ENCODE measurements around the gene GRHL1. TPM values are rescaled to one million over a fixed set of nuclear protein-coding genes. Genes with fewer than 3 reads are reported as not detected.

The GRHL1 gene
- total RNA-seq, 1 experiment from 2014 or later, result 2.7 TPM

- Mint-ChIP-seq H3K27me3 (ENCODE audit: low read depth) (no peaks in the 10 kb centered on the region), H3K27ac (no peak overlapping the region), H3K36me3 (no peaks in the 10 kb centered on the region), H3K9me3 (no peaks in the 10 kb centered on the region), H3K4me1 (peaks cover 19% of the 10 kb centered on the region), H3K4me3 (no peak overlapping the region)
- ChIA-PET CTCF (no interaction called here), POLR2A (no interaction called here)
- DNase-seq (ENCODE audit: low spot score) (no peak), ATAC-seq (no peak)
- TF ChIP-seq FOXP1 (CRISPR knock-in tag; IDR thresholded peaks at IDR 0.05; ENCODE audit: borderline replicate concordance) (no peak), SP1 (CRISPR knock-in tag; conservative IDR thresholded peaks at IDR 0.05) (no peak), TP53 (CRISPR knock-in tag; IDR thresholded peaks at IDR 0.05) (no peak), PRRX2 (CRISPR knock-in tag; IDR thresholded peaks at IDR 0.05) (no peak), ZSCAN18 (CRISPR knock-in tag; IDR thresholded peaks at IDR 0.05) (no peak), NFE2L1 (CRISPR knock-in tag; IDR thresholded peaks at IDR 0.05) (no peak)
These were observed 81.2 kb downstream of the GRHL1 start for GRCh38 chr2:10032746-10033105.

GRCh38 chr2:10033251-10034006 lies 81.9 kb downstream of the GRHL1 start:
- H3K4me3 Mint-ChIP-seq, result no peak overlapping the region
- no peaks in the 10 kb centered on the region for H3K9me3 Mint-ChIP-seq
- no peak for ATAC-seq
- H3K36me3 Mint-ChIP-seq, result no peaks in the 10 kb centered on the region
- TF ChIP-seq SP1 (CRISPR knock-in tag; conservative IDR thresholded peaks at IDR 0.05) (no peak), CBFB (CRISPR knock-in tag; IDR thresholded peaks at IDR 0.05; ENCODE audit: low read depth) (no peak), ELF4 (CRISPR knock-in tag; IDR thresholded peaks at IDR 0.05; ENCODE audit: low read depth) (no peak), TEAD4 (CRISPR knock-in tag; IDR thresholded peaks at IDR 0.05) (no peak), TCF7 (CRISPR knock-in tag; IDR thresholded peaks at IDR 0.05; ENCODE audit: low read depth) (no peak), KAT7 (CRISPR knock-in tag; IDR thresholded peaks at IDR 0.05; ENCODE audit: borderline replicate concordance) (no peak), ZNF512 (CRISPR knock-in tag; IDR thresholded peaks at IDR 0.05; ENCODE audit: borderline replicate concordance) (no peak), FOXJ3 (CRISPR knock-in tag; IDR thresholded peaks at IDR 0.05; ENCODE audit: borderline replicate concordance) (no peak), MLX (CRISPR knock-in tag; IDR thresholded peaks at IDR 0.05) (no peak), PRRX2 (CRISPR knock-in tag; IDR thresholded peaks at IDR 0.05) (no peak), ETV6 (CRISPR knock-in tag; IDR thresholded peaks at IDR 0.05) (no peak), OVOL2 (CRISPR knock-in tag; IDR thresholded peaks at IDR 0.05; ENCODE audit: borderline replicate concordance) (no peak), ZNF671 (CRISPR knock-in tag; IDR thresholded peaks at IDR 0.05) (no peak), GABPB1 (CRISPR knock-in tag; IDR thresholded peaks at IDR 0.05) (no peak)
- H3K4me1 Mint-ChIP-seq, result peaks cover 19% of the 10 kb centered on the region
- ChIA-PET CTCF (interaction anchor here (0.8 to 3.9 kb wide), 3 partner anchors 15 to 49 kb away, joined by 3 to 23 read pairs (median 3); no protein-coding TSS in a partner anchor), POLR2A (no interaction called here)
- H3K27me3 Mint-ChIP-seq (ENCODE audit: low read depth), result no peaks in the 10 kb centered on the region
- H3K27ac Mint-ChIP-seq, result no peak overlapping the region
- no peak for DNase-seq (ENCODE audit: low spot score)

- DNase-seq (ENCODE audit: low spot score) (no peak), ATAC-seq (no peak)
- Mint-ChIP-seq H3K9me3 (no peaks in the 10 kb centered on the region), H3K36me3 (no peaks in the 10 kb centered on the region), H3K4me1 (peaks cover 11% of the 10 kb centered on the region), H3K27ac (no peak overlapping the region), H3K27me3 (ENCODE audit: low read depth) (no peaks in the 10 kb centered on the region), H3K4me3 (no peak overlapping the region)
- ChIA-PET CTCF (interaction anchor here (1.1 to 3.9 kb wide), 4 partner anchors 13 to 63 kb away, joined by 5 to 23 read pairs (median 12); no protein-coding TSS in a partner anchor), POLR2A (no interaction called here)
- no peak for TF ChIP-seq NR2C2 (CRISPR knock-in tag; IDR thresholded peaks at IDR 0.05)
- TF ChIP-seq MAX (CRISPR knock-in tag; IDR thresholded peaks at IDR 0.05), result no peak
- TF ChIP-seq NFYB (CRISPR knock-in tag; conservative IDR thresholded peaks at IDR 0.05; ENCODE audit: low read depth), result no peak
- TF ChIP-seq ATF1 (CRISPR knock-in tag; IDR thresholded peaks at IDR 0.05), result no peak
- no peak for TF ChIP-seq IRF1 (CRISPR knock-in tag; IDR thresholded peaks at IDR 0.05)
- no peak for TF ChIP-seq ELF4 (CRISPR knock-in tag; IDR thresholded peaks at IDR 0.05; ENCODE audit: low read depth)
- TF ChIP-seq JUN (CRISPR knock-in tag; IDR thresholded peaks at IDR 0.05), result no peak
- no peak for TF ChIP-seq ZNF416 (CRISPR knock-in tag; IDR thresholded peaks at IDR 0.05)
- TF ChIP-seq NR3C1 (CRISPR knock-in tag; conservative IDR thresholded peaks at IDR 0.05; ENCODE audit: low read depth), result no peak
- no peak for TF ChIP-seq ATF3 (CRISPR knock-in tag; conservative IDR thresholded peaks at IDR 0.05)
These were observed 83.0 kb downstream of the GRHL1 start for GRCh38 chr2:10034333-10035052.
